ENCODE results near the gene FGR.

FGR gene

DNA sequence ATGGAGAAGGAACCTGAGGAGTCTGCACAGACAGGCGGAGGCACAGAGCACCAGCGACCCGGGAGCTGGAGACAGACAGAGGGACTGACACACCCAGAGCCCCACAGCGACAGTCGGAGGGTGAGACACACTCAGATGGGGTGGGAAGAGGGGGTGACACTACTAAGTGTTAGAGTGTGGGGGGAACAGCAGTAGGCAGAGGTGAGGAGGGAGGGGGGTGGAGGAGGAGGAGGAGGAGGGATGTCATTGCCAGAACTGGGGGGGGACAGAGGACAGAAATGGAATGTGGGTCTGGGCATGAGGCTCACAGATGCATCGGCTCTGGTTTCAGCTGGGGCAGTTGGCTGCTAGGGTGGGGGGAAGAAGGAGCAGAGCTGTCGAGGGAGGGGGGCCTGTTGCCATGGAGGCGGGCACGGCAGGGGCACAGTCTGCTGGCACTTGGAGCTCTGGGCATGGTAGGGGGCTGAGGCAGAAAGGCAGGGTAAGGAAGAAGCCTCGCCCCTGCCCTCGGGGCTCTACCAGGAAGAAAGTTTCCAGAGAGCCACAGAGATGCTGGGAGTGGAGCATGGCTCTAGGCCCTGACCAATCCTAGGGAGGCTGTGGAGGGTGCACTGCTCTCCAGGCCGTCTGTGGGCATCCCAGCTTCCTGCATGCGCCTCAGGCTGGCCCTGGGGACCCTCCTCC lies 68.4 kb downstream of the FGR start:
- DNase-seq (ENCODE audit: low spot score): no peak

DNA sequence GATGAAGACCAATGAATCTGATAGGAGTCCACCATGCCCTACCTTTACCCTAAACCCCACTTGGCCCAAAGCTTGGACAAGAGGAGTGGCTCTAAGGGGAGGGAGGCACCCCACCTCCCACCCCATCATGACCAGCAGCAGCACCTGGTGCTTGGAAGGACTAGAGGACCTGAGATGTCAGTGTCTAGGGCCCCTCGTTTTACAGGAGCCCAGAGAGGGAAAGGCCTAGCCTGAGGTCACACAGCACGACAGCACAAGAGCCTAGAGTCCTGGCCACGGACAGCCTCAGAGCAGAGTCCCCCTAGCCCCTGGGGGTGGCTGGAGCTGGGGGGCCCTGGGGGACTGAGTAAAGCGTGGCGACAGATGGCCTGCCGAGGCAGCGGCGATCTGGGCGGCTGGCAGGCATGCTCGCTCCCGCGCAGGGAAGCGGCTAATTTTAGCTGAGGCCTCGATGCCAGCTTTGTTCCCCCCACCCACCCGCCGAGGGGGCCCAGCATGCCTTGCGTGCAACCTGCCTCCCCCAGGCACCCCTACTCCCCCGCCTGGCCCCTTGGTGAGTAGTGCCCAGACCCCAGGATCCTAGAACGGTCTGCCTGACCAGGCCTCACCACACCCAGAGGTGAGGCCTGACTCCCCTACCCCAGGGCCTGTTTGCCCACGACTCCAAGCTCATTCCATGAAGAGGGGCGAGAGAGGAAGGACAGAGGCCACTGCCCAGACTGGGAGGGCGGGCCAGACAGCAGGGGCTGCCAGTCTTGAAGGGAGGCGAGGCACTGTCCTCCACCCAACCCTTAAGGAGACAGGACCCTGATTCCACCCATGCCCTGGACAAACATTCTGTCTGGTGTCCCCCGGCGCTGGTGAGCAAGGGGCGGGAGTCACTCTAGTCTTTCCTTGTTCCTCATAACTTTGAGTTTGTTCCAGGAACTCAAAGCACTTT lies 70.0 kb downstream of the FGR start:
- DNase-seq (ENCODE audit: low spot score): no peak

DNA sequence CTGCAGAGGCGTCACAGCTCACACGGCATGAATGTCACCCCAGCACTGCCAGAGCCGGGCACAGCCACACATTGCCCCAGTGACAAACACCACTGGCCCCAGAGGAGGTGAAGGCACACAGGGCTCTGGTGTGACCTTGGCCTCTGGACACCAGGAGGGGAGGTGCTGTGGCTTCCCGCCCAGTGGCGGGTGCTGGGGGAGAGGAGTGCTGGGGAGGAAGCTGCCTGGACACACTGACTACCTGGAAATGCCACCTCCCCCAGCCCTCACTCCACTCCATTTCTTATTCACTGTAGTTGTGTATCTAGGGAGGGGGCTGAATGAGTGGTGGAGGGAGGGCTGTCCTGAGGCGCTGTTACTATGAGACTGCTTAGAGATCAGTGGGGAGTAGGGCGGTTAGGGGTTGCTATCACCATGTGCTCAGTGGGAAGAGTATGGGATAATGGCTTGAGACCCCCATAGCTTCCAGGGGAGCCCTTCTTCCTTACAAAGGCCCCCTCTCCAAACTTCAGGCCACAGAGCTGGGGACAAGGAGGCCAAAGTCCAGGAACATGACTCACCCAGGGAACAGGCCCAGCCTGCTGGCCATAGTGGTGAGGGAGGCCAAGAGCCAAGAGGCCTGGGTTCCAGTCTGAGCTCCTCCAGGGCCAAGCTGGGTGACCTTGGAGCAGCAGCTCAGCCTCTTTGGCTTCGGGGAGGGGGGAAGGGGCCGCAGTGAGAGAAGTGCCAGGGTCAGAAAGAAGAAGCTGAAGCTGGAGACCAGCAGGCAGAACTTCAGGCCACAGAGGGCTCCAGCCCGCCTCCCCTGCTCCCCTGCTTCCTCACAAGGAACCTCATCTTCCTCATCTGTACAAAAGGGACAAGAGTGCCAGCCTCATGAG lies 71.2 kb downstream of the FGR start:
- no peak for DNase-seq (ENCODE audit: low spot score)

DNA sequence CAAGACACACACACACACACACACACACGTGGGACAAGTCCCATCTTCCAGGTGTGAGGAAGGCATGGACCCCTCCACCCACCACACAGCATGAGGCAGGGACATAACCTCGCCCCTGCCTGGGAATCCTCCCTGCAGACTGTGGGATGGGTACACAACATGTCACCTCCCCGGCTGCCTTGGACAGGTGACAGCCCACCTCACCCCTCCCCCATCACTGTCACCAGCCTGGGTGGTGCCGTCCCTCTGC lies 71.7 kb downstream of the FGR start:
- DNase-seq (ENCODE audit: low spot score): no peak

DNA sequence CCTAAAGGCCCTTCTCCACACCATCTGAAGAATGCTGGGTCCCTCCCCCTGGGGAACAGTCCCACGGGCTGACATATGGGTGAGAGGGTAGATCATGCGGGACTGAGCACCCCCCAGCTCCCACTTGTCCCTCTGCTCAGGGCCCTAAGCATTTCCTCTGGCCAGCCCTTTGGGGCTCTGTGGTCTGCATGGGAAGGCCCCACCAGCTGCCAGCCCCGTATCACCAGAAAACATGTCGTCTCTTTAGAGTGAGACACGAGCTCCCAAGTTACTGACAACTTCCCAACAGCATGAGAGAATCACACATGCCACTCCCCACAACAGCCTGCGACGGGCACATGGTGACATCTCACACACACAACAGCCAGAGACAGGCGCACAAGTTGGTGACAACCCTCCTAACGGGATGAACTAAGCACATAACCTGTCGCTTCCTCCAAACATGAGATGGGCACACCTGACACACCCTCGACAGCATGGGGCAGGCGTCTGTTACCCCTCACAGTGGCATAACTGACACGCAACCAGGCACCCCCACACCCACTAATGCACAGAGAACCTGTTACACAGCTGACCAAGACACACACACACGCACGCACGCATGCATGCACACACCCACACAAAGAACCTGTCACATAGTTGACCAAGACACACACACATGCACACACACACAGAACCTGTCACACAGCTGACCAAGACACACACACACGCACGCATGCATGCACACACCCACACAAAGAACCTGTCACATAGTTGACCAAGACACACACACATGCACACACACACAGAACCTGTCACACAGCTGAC lies 72.2 kb downstream of the FGR start:
- DNase-seq (ENCODE audit: low spot score): no peak

All from CD4-positive, alpha-beta T cell treated with Interleukin-6 at 100 ng/mL for 8 hours (primary cell).